ENCODE results near the gene CES2.

- no peak for TF ChIP-seq ZNF416 (tag by site-specific recombination; IDR thresholded peaks at IDR 0.05)
- TF ChIP-seq CTCF (tag by site-specific recombination; IDR thresholded peaks at IDR 0.05) = no peak
- no peak for TF ChIP-seq ZNF624 (tag by site-specific recombination; IDR thresholded peaks at IDR 0.05)
- TF ChIP-seq ZNF639 (tag by site-specific recombination; IDR thresholded peaks at IDR 0.05) = no peak
- TF ChIP-seq ZBTB10 (tag by site-specific recombination; IDR thresholded peaks at IDR 0.05) = no peak
- TF ChIP-seq ZNF350 (tag by site-specific recombination; IDR thresholded peaks at IDR 0.05) = no peak
Measured at GRCh38 chr16:66925322-66925840, 9.9 kb upstream of the CES2 start, which contains the start of gene RRAD.

All from HEK293 (cell line).